ENCODE data around the gene VPS37B. TPM values are rescaled to one million over a fixed set of nuclear protein-coding genes. Genes with fewer than 3 reads are reported as not detected.

VPS37B gene
- total and polyA plus RNA-seq, 10 of the 15 experiments (the other 5 are each of a cell fraction or from before 2014, with no cell fraction given): 0.66 to 68.6 (median 39.6) TPM

GRCh38 chr12:122932207-122932606, 36.3 kb upstream of the VPS37B start:
- H2AFZ ChIP-seq (ENCODE audit: control insufficient read depth, low read depth, low read length): no peak overlapping the region
- ChIA-PET SMC1A (ENCODE audit: uncharacterized antibody, unreplicated experiment) (interaction anchor here (1.7 kb wide), 1 partner anchor 34 kb away, joined by 6 read pairs; no protein-coding TSS in a partner anchor), CTCF (no interaction called here), POLR2A (no interaction called here), RAD21 (ENCODE audit: unreplicated experiment) (interaction anchor here (0.8 kb wide), 1 partner anchor 510 kb away, joined by 3 read pairs; the partner anchor contains the start of gene CLIP1)
- no peaks in the 10 kb centered on the region for H3K36me3 ChIP-seq (ENCODE audit: control insufficient read depth in 2 of 2, insufficient read depth in 2 of 2, low read length in 1 of 2)
- no peaks in the 10 kb centered on the region for H3K79me2 ChIP-seq (ENCODE audit: control insufficient read depth, insufficient read depth, low read length)
- FAIRE-seq (no peak), DNase-seq (ENCODE audit: low read depth, low spot score) (no peak), ATAC-seq (peak; percentile 14)
- no peak overlapping the region for H3K9ac ChIP-seq (ENCODE audit: control insufficient read depth, insufficient read depth, low read length)
- in situ Hi-C loops (cut with MboI): no loop called here
- H3K4me3 ChIP-seq: no peak overlapping the region
- H3K9me3 ChIP-seq (replicated peaks; ENCODE audit: control insufficient read depth, insufficient read depth, low read length): no peaks in the 10 kb centered on the region
- H3K27me3 ChIP-seq (replicated peaks in 1 of 2; ENCODE audit: control insufficient read depth in 2 of 2, insufficient read depth in 2 of 2, low read length in 1 of 2): no peaks in the 10 kb centered on the region
- peaks cover 44% of the 10 kb centered on the region for H3K4me1 ChIP-seq (ENCODE audit: control insufficient read depth, insufficient read depth, low read length)
- intact Hi-C loops (cut with micrococcal nuclease; ENCODE audit: unreplicated experiment): no loop called here
- H4K20me1 ChIP-seq (ENCODE audit: control insufficient read depth, insufficient read depth): no peaks in the 10 kb centered on the region
- 77% methylated on average over 8 of the region's 8 CpGs for WGBS (ENCODE audit: insufficient coverage, insufficient replicate concordance, low lambda C conversion rate, missing lambda C conversion rate)
- no peak overlapping the region for H3K4me2 ChIP-seq (ENCODE audit: control insufficient read depth, insufficient read depth)
- H3K27ac ChIP-seq (ENCODE audit: control insufficient read depth, insufficient read depth): no peak overlapping the region
- BruUV-seq (replicated peaks): no TSS peak
- TF ChIP-seq, protein P1, sequence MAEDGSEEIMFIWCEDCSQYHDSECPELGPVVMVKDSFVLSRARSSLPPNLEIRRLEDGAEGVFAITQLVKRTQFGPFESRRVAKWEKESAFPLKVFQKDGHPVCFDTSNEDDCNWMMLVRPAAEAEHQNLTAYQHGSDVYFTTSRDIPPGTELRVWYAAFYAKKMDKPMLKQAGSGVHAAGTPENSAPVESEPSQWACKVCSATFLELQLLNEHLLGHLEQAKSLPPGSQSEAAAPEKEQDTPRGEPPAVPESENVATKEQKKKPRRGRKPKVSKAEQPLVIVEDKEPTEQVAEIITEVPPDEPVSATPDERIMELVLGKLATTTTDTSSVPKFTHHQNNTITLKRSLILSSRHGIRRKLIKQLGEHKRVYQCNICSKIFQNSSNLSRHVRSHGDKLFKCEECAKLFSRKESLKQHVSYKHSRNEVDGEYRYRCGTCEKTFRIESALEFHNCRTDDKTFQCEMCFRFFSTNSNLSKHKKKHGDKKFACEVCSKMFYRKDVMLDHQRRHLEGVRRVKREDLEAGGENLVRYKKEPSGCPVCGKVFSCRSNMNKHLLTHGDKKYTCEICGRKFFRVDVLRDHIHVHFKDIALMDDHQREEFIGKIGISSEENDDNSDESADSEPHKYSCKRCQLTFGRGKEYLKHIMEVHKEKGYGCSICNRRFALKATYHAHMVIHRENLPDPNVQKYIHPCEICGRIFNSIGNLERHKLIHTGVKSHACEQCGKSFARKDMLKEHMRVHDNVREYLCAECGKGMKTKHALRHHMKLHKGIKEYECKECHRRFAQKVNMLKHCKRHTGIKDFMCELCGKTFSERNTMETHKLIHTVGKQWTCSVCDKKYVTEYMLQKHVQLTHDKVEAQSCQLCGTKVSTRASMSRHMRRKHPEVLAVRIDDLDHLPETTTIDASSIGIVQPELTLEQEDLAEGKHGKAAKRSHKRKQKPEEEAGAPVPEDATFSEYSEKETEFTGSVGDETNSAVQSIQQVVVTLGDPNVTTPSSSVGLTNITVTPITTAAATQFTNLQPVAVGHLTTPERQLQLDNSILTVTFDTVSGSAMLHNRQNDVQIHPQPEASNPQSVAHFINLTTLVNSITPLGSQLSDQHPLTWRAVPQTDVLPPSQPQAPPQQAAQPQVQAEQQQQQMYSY (CRISPR knock-in tag; IDR thresholded peaks at IDR 0.05): no peak
- TF ChIP-seq ZBTB11 (CRISPR knock-in tag; IDR thresholded peaks at IDR 0.05) (no peak), YY1 (IDR thresholded peaks at IDR 0.05; ENCODE audit: low read depth, low read length) (no peak), MYC (IDR thresholded peaks at IDR 0.05; ENCODE audit: insufficient read depth, insufficient read length, insufficient replicate concordance, low read length, severe bottlenecking) (no peak), NR2C1 (IDR thresholded peaks at IDR 0.05) (no peak)
- TF ChIP-seq, protein P2, sequence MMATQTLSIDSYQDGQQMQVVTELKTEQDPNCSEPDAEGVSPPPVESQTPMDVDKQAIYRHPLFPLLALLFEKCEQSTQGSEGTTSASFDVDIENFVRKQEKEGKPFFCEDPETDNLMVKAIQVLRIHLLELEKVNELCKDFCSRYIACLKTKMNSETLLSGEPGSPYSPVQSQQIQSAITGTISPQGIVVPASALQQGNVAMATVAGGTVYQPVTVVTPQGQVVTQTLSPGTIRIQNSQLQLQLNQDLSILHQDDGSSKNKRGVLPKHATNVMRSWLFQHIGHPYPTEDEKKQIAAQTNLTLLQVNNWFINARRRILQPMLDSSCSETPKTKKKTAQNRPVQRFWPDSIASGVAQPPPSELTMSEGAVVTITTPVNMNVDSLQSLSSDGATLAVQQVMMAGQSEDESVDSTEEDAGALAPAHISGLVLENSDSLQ (IDR thresholded peaks at IDR 0.05): no peak

Measured in GM12878 (cell line).